ENCODE results near the gene MAMLD1.

GRCh38 chrX:150347471-150347870, 15.6 kb upstream of the MAMLD1 start:
- TF ChIP-seq CTCF (tag by site-specific recombination; IDR thresholded peaks at IDR 0.05): no peak
- TF ChIP-seq ZFHX2 (tag by site-specific recombination; conservative IDR thresholded peaks at IDR 0.05): no peak
- TF ChIP-seq ZNF398 (tag by site-specific recombination; IDR thresholded peaks at IDR 0.05): no peak
- TF ChIP-seq GLIS2 (tag by site-specific recombination; IDR thresholded peaks at IDR 0.05): no peak
- TF ChIP-seq KLF8 (tag by site-specific recombination; IDR thresholded peaks at IDR 0.05): no peak
- TF ChIP-seq ZFP37 (tag by site-specific recombination; IDR thresholded peaks at IDR 0.05): no peak

Data from HEK293 (cell line).